ENCODE data around the gene NUCB1.

- TF ChIP-seq CTCF (IDR thresholded peaks at IDR 0.05; ENCODE audit: low read depth, low read length) (no peak), POLR2A (IDR thresholded peaks at IDR 0.05; ENCODE audit: extremely low read depth, insufficient read length) (no peak)
Observed at GRCh38 chr19:48907671-48908070, 7.6 kb downstream of the NUCB1 start.
